HG02938 (cell line): ENCODE results near the gene PRMT7.

Source experiments
- ATAC-seq: cut with Tn5 transposase; IDR thresholded peaks from one replicate; pipeline ENCODE4 v1.9.1; 2021; ENCODE audit warnings: mild to moderate bottlenecking, moderate library complexity; ENCODE audit not compliant: unreplicated experiment

The PRMT7 gene

GRCh38 chr16:68361485-68361884, 50.7 kb downstream of the PRMT7 start:
- ATAC-seq: no peak

- ATAC-seq: no peak
Observed at GRCh38 chr16:68362262-68362913, 51.6 kb downstream of the PRMT7 start.

DNA sequence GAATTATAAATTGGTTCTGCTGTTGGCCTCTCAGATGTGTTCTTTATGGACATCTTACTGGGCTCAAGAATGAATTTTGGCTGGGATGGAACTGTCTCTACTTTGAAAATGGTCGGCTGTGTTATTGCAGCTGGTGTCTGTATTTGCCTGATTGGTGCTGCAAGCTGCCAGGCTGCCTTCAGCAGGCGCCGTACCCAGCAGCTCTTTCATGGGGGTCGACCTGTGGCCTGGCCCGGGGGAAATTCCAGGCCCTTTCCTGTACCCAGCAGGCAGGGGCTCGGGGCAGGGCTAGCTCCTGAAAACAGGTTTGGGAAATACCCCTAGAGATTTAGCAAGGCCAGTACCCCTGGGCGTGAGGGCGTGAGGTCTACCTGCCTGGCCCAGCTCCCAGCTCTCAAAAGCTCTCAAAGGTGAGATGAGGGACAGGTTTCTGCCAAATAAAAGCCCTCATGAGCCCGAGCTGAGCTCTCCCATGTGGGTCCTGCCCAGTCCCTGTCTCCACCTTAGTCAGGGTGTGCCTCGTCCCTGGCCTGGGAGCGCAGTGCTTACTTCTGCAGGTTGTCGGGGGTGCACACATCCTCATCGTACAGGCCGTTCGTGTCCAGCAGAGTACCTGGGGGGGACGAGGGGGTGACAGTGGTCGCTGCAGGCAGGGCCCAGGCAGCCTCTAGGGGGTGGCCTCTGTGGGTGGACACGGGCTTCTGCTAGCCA, 52.3 kb downstream of the PRMT7 start:
- ATAC-seq: no peak

- no peak for ATAC-seq
Observed at GRCh38 chr16:68363658-68364521, 53.1 kb downstream of the PRMT7 start.

DNA sequence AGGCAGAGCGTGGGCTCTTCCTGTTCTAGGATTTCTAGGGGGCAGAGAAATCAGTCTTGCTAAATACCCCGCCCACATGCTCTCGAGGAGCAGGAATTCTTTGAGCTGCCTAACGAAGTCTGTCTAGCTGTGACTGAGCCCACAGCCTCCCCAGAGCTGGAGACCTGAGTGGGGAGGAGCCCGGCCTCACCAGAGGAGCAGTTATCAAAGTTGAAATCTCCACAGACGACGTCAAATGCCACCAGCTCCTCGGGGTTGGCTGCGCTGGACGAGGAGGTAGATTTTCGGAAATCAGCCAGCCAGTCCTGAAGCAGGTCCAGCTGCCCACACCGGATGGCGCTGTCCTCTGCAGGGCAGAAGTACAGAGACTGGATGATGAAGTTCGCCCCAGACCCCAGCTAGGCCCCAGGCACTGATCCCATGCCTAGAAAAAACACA, 53.8 kb downstream of the PRMT7 start:
- ATAC-seq: no peak

- no peak for ATAC-seq
Observed at GRCh38 chr16:68365167-68365817, 54.5 kb downstream of the PRMT7 start.

DNA sequence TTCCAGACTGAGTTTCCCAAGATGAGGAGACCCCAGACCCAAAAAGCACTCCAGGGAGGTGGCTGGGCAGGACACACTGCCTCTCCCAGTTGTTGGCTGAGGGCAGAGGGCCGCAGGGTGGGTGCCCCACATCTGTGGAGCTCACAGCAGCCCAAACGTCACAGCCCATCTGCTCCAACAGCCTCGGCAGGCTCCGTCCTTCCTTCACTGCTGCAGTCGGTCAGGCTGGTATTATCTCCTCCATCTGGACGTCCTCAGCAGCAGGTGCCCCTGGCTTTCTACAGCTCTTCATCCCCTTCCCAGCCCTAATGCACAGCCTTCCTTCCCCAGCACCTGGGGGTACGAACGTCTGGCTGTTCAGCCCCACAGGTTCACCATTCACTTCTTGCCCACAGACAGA, 55.2 kb downstream of the PRMT7 start:
- no peak for ATAC-seq

- no peak for ATAC-seq
Observed at GRCh38 chr16:68367030-68367429, 56.2 kb downstream of the PRMT7 start.

GRCh38 chr16:68367440-68367839, 56.6 kb downstream of the PRMT7 start:
- ATAC-seq: no peak

GRCh38 chr16:68367891-68368290, 57.1 kb downstream of the PRMT7 start:
- no peak for ATAC-seq

DNA sequence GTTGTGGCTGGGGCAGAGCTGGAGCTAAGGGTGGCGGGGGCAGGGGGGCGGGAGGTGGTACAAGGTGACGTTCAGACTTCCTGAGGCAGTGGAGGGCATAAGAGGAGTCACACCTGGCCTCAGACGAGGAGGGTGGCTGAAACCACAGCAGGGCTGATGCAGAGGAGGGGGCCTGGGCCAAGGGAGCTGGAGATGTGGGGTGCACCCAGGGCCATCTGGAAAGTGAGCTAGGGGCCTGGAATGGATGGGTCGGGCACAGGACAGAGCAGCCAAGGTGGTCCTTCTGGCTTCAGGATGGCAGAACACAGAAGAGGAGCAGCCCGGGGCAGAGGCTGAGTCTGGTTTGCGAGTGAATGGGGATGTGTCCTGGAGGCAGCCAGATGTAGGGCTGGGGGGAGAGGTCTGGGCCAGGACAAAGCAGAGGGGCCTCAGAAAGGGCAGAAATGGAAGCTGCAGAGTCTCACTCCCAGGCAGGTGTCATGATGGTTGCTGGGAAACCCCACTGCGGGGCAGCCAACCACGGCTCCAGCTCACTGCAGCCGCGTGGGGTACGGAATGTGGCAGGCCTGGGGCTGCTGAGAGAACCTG, 57.6 kb downstream of the PRMT7 start:
- ATAC-seq: no peak

GRCh38 chr16:68369168-68369567, 58.3 kb downstream of the PRMT7 start:
- no peak for ATAC-seq

GRCh38 chr16:68369697-68370580, 59.1 kb downstream of the PRMT7 start:
- ATAC-seq: peak; percentile 47

DNA sequence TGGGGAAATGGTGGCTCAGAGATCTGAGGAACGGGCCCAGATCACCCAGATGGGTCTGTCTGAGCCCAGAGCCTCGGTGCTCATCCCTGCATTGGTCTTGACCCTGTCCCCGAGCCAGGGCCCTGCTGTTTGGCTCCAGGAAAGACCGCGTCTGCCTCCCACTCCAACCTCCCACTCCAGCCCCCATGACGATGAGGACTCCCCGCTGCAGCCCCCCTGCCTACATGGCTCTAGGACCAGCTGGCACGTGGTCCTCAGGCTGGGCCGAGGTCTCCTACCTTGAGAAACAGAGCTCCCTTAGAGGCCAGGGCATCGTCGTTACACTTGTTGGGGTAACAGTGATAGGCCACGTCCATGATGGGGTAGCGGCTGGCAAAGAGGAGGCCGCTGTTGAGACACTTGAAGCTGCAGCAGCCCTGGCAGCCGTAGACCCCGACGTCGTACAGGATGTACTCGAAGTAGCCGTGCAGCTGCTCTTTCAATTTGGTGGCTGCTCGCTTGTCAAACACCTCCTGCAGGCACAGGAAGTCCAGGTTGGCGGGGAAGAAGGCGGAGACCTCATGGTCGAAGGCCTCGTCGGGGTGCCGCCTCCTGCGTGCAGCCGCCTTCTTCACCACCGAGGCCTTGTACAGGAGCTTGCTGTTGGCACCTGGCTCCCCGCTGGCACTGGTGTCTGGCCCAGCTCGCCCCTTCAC, 59.9 kb downstream of the PRMT7 start:
- ATAC-seq: no peak

GRCh38 chr16:68371276-68371651, 60.4 kb downstream of the PRMT7 start:
- no peak for ATAC-seq

- no peak for ATAC-seq
Observed at GRCh38 chr16:68371706-68372380, 61.0 kb downstream of the PRMT7 start.

- ATAC-seq: no peak
Observed at GRCh38 chr16:68372381-68372720, 61.5 kb downstream of the PRMT7 start.

DNA sequence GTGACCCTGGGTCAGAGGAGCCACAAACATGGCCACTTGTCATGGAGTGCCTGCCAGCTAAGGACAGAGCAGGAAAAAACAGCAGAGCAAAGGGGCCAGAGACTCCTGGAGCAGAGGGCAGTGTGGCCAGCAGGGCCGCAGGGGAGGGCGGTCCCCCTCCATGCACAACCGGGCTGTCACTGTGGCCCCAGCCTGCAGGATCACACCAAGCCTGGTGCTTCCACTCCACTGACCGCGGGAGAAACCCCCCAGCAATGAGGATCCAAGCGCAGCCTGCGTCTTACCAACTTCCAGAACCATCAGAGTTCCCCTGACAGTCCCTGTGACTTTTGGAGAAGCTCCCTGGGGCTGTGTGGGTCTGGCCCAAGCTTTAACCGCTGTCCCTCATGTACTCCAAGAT, 62.0 kb downstream of the PRMT7 start:
- no peak for ATAC-seq
